ENCODE measurements around the gene MBP. TPM values are rescaled to one million over a fixed set of nuclear protein-coding genes. Genes with fewer than 3 reads are reported as not detected.

The MBP gene
- total and polyA plus RNA-seq, 10 donors: 11.1 to 96.0 (median 70.8) TPM

DNA sequence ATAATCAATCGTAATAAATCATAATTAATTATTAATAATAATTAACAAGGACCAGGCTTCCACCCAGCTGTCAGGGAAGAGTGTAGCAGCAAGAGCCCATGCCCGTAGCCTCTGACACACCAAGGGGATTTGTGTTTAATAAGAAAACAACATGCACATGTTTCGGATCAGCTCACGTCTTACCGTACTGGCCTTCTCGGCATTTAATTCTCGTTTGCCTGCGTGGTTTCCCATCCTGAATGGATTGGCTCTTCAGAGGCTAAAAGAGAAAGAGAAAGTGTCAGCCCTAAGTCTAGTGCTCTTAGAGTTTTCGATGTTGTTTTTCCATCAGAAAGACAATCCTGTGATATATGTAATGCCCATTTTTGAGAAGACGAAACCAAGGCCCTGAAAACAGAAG lies 27.6 kb downstream of the MBP start:
- peak overlapping the region in 1 of 8 donors; percentile 34 for H3K4me3 ChIP-seq
- peaks cover 0 to 22% (median 0%) of the 10 kb centered on the region in 7 donors for H3K27me3 ChIP-seq (replicated peaks in 1 of 7)
- peak overlapping the region; percentile 66 to 95 (median 88) for H3K27ac ChIP-seq
- intact Hi-C loops (cut with DNase I; ENCODE audit: low total_unique reads): loop anchor here (10.0 kb wide), 1 partner anchor 50 kb away; no protein-coding TSS in a partner anchor
- H3K36me3 ChIP-seq: peaks cover 0 to 25% (median 2%) of the 10 kb centered on the region in 6 donors
- peaks cover 83 to 100% (median 99%) of the 10 kb centered on the region in 6 donors for H3K4me1 ChIP-seq
- no peak for DNase-seq
- H3K9me3 ChIP-seq: no peaks in the 10 kb centered on the region
- TF ChIP-seq POLR2AphosphoS5 (IDR thresholded peaks at IDR 0.05): peak in 1 of 3 donors; percentile 19
- no peak for TF ChIP-seq POLR2A (IDR thresholded peaks at IDR 0.05)
- TF ChIP-seq, protein P1, sequence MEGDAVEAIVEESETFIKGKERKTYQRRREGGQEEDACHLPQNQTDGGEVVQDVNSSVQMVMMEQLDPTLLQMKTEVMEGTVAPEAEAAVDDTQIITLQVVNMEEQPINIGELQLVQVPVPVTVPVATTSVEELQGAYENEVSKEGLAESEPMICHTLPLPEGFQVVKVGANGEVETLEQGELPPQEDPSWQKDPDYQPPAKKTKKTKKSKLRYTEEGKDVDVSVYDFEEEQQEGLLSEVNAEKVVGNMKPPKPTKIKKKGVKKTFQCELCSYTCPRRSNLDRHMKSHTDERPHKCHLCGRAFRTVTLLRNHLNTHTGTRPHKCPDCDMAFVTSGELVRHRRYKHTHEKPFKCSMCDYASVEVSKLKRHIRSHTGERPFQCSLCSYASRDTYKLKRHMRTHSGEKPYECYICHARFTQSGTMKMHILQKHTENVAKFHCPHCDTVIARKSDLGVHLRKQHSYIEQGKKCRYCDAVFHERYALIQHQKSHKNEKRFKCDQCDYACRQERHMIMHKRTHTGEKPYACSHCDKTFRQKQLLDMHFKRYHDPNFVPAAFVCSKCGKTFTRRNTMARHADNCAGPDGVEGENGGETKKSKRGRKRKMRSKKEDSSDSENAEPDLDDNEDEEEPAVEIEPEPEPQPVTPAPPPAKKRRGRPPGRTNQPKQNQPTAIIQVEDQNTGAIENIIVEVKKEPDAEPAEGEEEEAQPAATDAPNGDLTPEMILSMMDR (IDR thresholded peaks at IDR 0.05 in 8 of 11, conservative IDR thresholded peaks at IDR 0.05 in 3 of 11): no peak
- WGBS, 5 donors: 42 to 61% (median 56%) methylated on average over 10 of the region's 10 CpGs

DNA sequence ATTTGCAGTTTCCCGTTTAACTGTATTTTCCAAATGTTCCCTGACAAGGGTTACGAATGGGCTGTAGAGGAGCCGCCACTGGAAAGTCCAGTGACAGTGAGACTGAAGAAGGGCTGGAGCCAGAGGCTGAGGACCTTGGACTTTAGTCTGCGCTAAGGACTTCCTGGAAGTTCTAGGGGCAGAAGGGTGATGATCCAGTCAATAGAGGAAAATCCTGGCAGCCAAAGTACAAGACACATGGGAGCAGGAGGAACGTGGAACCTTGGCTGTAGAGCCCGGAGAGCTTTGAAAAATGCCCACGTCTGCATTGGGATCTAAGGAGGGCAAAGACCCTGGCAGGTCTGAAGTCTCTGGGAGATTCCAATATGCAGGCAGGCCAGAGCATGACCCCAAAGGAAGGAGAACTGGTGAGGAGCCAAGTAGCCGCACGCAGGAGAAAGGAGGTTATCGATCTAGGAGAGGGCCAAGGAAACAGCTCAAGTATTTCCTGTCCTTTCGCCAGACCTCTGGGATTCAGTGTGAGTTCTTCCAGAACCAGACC lies 28.5 kb downstream of the MBP start:
- intact Hi-C loops (cut with DNase I; ENCODE audit: low total_unique reads): loop anchor here (10.0 kb wide), 1 partner anchor 49 kb away; no protein-coding TSS in a partner anchor
- 57 to 79% (median 63%) methylated on average over 11 of the region's 11 CpGs for WGBS, 5 donors
- peaks cover 0 to 25% (median 2%) of the 10 kb centered on the region in 6 donors for H3K36me3 ChIP-seq
- peak overlapping the region; percentile 66 to 95 (median 88) for H3K27ac ChIP-seq
- H3K4me1 ChIP-seq: peaks cover 90 to 100% (median 99%) of the 10 kb centered on the region in 6 donors
- no peak for TF ChIP-seq POLR2A (IDR thresholded peaks at IDR 0.05)
- peak in 2 of 3 donors; percentile 41 to 56 for TF ChIP-seq POLR2AphosphoS5 (IDR thresholded peaks at IDR 0.05)
- peaks cover 0 to 32% (median 0%) of the 10 kb centered on the region in 7 donors for H3K27me3 ChIP-seq (replicated peaks in 1 of 7)
- H3K4me3 ChIP-seq: no peak overlapping the region
- no peak for DNase-seq
- H3K9me3 ChIP-seq: no peaks in the 10 kb centered on the region

DNA sequence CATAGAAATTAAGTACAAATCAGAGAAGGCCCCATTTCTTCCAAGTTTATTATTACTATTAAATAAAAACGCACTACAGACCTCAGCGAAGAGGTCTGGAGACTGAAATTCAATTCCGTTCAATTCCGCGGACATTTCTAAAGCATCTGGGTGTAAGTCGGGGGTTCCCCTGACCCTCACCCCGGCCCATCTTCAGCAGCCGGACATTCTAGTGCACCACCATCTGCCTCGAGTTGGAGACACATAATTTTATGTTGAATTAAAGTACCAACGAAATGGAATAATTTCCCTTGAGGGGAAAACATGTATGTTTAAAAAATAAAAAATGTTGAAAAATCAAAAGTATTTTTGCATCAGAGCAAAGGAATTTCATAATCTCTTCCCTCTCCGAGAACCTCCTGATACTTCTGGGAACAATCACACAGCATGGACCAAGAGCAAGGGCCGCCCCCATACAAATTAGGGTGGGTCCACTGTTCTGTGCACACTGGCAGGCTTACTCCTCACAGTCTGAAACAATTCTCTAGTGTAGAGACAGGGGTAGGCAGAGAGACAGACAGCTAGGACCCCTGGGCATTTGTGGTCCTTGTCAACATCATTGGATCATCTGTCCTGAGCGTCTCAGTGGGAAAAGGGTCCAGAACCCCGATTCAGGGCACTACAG lies 29.3 kb downstream of the MBP start:
- DNase-seq: no peak
- H3K4me1 ChIP-seq: peaks cover 85 to 100% (median 99%) of the 10 kb centered on the region in 6 donors
- WGBS, 5 donors: 71 to 90% (median 76%) methylated on average over 14 of the region's 14 CpGs
- no peak overlapping the region for H3K4me3 ChIP-seq
- TF ChIP-seq POLR2AphosphoS5 (IDR thresholded peaks at IDR 0.05): no peak
- TF ChIP-seq POLR2A (IDR thresholded peaks at IDR 0.05): no peak
- TF ChIP-seq, protein P1 (IDR thresholded peaks at IDR 0.05 in 8 of 11, conservative IDR thresholded peaks at IDR 0.05 in 3 of 11): no peak
- H3K9me3 ChIP-seq: no peaks in the 10 kb centered on the region
- intact Hi-C loops (cut with DNase I; ENCODE audit: low total_unique reads): loop anchor here (10.0 kb wide), 1 partner anchor 49 kb away; no protein-coding TSS in a partner anchor
- H3K36me3 ChIP-seq: peaks cover 0 to 25% (median 2%) of the 10 kb centered on the region in 6 donors
- peak overlapping the region; percentile 77 to 95 (median 88) for H3K27ac ChIP-seq
- peaks cover 0 to 34% (median 0%) of the 10 kb centered on the region in 7 donors for H3K27me3 ChIP-seq (replicated peaks in 1 of 7)

DNA sequence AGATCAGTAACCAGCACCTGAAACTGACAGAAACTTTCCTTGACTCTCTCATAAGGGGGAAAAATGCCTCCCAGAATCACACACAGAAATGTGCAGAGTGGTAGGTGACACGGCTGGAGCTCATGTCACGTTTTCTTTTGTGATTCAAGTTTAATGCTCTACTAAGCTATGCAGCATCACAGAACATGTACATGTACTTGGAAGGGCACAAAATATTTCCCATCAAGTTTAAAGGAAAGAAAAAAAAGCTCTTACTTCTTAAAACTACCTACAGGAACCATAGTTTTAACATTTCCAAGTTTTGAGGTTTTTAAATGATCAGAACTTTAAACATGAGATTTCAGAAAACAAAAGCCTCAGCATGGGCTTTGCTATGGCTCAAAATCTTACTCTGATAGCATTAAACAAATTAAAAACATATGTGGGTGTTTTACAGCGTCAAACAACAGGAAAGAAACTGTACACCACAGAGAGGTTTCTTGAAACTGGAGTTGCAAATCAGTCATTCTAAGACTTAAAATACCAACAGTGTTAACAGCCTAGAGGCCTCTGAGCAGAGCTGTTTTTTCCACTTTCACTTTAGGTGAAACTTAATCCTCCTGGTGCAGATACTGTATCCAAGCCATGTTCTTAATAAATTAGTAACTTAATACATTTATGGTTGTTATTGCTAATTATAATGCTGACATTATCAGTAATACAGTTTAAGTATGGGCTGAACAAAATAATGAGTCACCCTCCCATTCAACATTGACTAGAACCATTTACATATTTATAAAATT lies 30.1 kb downstream of the MBP start:
- Histone ChIP-seq H3K4me3 (peak overlapping the region in 1 of 8 donors; percentile 49), H3K36me3 (peaks cover 0 to 29% (median 2%) of the 10 kb centered on the region in 6 donors), H3K27me3 (replicated peaks in 1 of 7) (peaks cover 0 to 34% (median 0%) of the 10 kb centered on the region in 7 donors), H3K9me3 (no peaks in the 10 kb centered on the region), H3K27ac (peak overlapping the region; percentile 77 to 95 (median 88)), H3K4me1 (peaks cover 78 to 100% (median 99%) of the 10 kb centered on the region in 6 donors)
- no peak for DNase-seq
- TF ChIP-seq, protein P1 (IDR thresholded peaks at IDR 0.05 in 8 of 11, conservative IDR thresholded peaks at IDR 0.05 in 3 of 11): no peak
- TF ChIP-seq POLR2A (IDR thresholded peaks at IDR 0.05) (no peak), POLR2AphosphoS5 (IDR thresholded peaks at IDR 0.05) (no peak)
- intact Hi-C loops (cut with DNase I; ENCODE audit: low total_unique reads): loop anchor here (10.0 kb wide), 1 partner anchor 48 kb away; no protein-coding TSS in a partner anchor
- 25 to 41% (median 27%) methylated on average over 3 of the region's 3 CpGs for WGBS, 5 donors

Measured in spleen (tissue), 11 donors.